Activated naive CD4-positive, alpha-beta T cell treated with anti-CD3 and anti-CD28 coated beads, Interleukin-2, amount 10 ng/mL, durations not matched to agents 7 days and 5 days (primary cell): Measurements from ENCODE around the gene MEAK7.

Source experiments
- CTCF ChIA-PET: fragments of 350-600 bp; sonication (Branson Sonifier 250); formaldehyde crosslinking; loops from one replicate; lab custom pipeline; 2021; ENCODE audit warnings: antibody characterized with exemption; lab: Charles Lee
- DNase-seq: peaks from one replicate; pipeline ENCODE4 v3.0.0-alpha.2; 2020
- H3K27ac Mint-ChIP-seq: one replicate; pipeline ENCODE4 v1.8.0; 2021; ENCODE audit warnings: mild to moderate bottlenecking, moderate library complexity, mixed read lengths
- H3K27me3 Mint-ChIP-seq: one replicate; pipeline ENCODE4 v1.8.0; 2021; ENCODE audit warnings: mild to moderate bottlenecking, mixed read lengths
- H3K36me3 Mint-ChIP-seq: one replicate; pipeline ENCODE4 v1.8.0; 2021; ENCODE audit warnings: mixed read lengths
- H3K4me1 Mint-ChIP-seq: one replicate; pipeline ENCODE4 v1.8.0; 2021; ENCODE audit warnings: mixed read lengths
- H3K4me3 Mint-ChIP-seq: one replicate; pipeline ENCODE4 v1.8.0; 2021; ENCODE audit warnings: mild to moderate bottlenecking, moderate library complexity, mixed read lengths
- H3K9me3 Mint-ChIP-seq: one replicate; pipeline ENCODE4 v1.8.0; 2021; ENCODE audit warnings: mixed read lengths

Gene MEAK7, protein sequence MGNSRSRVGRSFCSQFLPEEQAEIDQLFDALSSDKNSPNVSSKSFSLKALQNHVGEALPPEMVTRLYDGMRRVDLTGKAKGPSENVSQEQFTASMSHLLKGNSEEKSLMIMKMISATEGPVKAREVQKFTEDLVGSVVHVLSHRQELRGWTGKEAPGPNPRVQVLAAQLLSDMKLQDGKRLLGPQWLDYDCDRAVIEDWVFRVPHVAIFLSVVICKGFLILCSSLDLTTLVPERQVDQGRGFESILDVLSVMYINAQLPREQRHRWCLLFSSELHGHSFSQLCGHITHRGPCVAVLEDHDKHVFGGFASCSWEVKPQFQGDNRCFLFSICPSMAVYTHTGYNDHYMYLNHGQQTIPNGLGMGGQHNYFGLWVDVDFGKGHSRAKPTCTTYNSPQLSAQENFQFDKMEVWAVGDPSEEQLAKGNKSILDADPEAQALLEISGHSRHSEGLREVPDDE

DNA sequence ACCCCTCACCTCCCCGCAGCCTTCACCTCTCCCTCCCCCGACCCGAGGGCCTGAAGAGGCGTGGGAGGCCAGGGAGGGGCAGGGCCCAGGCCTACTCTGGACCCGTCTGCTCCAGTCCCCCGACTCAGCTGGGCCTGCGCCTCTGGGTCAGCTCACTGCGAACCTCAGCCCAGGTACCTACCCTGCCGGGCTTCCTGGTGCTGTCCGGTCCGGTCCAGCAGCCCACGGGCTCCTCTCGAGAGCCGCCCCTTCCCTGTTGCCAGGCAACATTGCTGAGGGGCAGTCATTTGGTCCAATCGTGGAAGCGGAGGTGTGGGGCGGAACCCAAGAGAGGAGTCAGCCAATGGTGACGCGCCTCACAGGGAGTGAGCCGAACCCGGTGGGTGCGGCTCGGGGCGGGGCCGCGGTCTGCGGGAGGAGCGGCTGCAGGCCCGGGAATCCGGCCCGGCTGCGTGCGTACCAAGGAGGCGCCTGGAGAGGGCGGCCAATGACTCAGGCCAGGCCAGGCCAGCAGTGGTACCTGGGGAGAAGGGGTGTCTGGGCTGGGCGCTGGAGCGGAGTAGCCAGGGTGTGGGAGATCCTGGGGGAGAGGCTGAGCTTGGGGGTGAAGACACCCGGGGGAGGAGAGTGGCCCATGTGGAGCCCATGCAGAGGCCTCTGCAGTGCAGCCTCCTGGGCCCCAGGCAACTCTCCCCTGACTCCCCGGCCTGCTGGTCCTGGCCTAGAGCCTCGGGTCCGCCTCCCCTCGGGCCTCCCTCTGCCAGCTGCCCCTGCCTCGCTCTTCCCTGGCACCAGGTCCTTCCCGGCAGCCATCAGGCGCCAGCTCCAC is at the start of gene MEAK7:
Gene MEAK7 (minus strand): TSS at position 240 of the 829 bp plus-strand sequence. CDS start 6,573 bp downstream, outside the sequence.
- H3K4me3 Mint-ChIP-seq, result peak within 1 kb of the TSS; percentile 81
- no peaks in the 10 kb centered on the region for H3K9me3 Mint-ChIP-seq
- H3K27ac Mint-ChIP-seq, result peak within 1 kb of the TSS; percentile 79
- DNase-seq, result peak; percentile 98
- H3K4me1 Mint-ChIP-seq, result peaks cover 66% of the 10 kb centered on the region
- peaks cover 5% of the 10 kb centered on the region for H3K27me3 Mint-ChIP-seq
- peaks cover 16% of the 10 kb centered on the region for H3K36me3 Mint-ChIP-seq
- CTCF ChIA-PET, result interaction anchor here (0.9 to 4.3 kb wide), 6 partner anchors 11 to 548 kb away, joined by 3 to 32 read pairs (median 7); no protein-coding TSS in a partner anchor

DNA sequence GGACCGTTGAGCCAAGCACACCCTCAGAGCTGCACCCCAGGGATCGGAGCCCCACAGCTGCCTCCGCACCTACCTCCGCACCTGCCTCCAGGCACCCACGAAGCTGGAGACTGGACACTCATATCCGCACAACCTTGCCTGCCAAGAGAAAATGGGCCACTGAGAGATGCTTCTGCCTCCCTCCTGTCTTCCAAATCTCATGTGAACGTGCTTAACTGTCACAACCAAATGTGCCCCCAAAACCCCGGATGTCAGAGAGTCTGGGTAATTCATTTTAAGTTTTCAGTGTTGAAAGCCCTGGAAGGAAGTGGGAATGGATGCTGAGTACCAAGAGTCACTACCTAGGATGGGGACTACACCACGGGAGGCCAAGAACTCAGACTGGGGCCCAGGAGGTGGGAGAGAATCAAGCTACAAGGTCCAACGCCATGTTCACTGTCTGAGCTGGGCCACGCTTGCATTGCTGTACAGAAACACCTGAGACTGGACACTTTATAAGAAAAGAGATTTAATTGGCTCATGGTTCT is 49.5 kb upstream of the MEAK7 start:
- no peaks in the 10 kb centered on the region for H3K9me3 Mint-ChIP-seq
- peak; percentile 80 for DNase-seq
- CTCF ChIA-PET, result interaction anchor here (0.8 to 3.5 kb wide), 10 partner anchors 15 to 176 kb away, joined by 3 to 26 read pairs (median 4); no protein-coding TSS in a partner anchor
- H3K27me3 Mint-ChIP-seq, result no peaks in the 10 kb centered on the region
- H3K27ac Mint-ChIP-seq, result peak overlapping the region; percentile 91
- H3K4me1 Mint-ChIP-seq, result peaks cover 55% of the 10 kb centered on the region
- peak overlapping the region; percentile 93 for H3K4me3 Mint-ChIP-seq
- peaks cover 40% of the 10 kb centered on the region for H3K36me3 Mint-ChIP-seq

DNA sequence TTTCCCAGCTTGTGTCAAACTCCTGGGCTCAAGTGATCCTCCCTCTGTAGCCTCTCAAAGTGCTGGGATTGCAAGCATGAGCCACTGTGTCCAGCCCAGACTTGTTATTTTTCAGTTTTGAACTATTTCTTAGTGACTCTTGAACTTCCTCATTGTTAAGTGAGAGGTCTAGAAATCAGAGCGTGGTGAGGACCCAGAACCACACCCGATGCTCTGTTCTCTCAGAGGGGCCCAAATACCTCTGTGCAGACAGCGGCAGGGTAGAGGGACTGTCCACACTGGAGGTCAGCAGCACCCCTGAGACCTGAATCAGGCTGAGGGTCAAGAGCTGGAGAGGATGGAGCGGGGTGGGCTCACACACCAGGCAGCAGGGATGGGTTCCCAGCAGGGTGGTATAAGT is 47.7 kb upstream of the MEAK7 start:
- H3K27ac Mint-ChIP-seq, result peak overlapping the region; percentile 91

DNA sequence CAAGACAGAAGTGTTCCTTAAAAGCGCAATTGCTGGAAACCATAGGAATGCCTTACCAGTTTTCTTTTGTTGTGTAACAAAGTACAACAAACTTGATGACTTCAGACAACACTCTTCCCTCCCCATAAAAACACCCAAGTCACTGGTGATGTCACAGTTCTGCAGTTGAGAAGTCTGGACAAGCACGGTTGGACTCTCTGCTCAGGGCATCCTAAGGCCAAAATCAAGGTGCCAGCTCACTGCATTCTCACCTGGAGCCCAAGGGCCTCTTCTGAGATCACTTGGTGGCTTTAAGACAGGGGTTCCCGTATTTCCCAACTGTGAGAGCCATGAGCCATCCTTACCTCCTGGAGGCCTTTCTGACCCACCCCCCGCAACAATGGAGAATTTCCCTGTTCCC is 45.6 kb upstream of the MEAK7 start:
- Mint-ChIP-seq H3K9me3 (no peaks in the 10 kb centered on the region), H3K4me3 (peak overlapping the region; percentile 86), H3K36me3 (peaks cover 55% of the 10 kb centered on the region), H3K27me3 (no peaks in the 10 kb centered on the region), H3K27ac (peak overlapping the region; percentile 96), H3K4me1 (peaks cover 67% of the 10 kb centered on the region)
- DNase-seq, result no peak
- CTCF ChIA-PET, result interaction anchor here (1.4 kb wide), 1 partner anchor 32 kb away, joined by 5 read pairs; no protein-coding TSS in a partner anchor

More for the DNA sequence above, 47.7 kb upstream of the MEAK7 start:
- CTCF ChIA-PET, result interaction anchor here (0.7 to 3.5 kb wide), 11 partner anchors 8 to 104 kb away, joined by 3 to 26 read pairs (median 4); no protein-coding TSS in a partner anchor
- no peaks in the 10 kb centered on the region for H3K9me3 Mint-ChIP-seq
- DNase-seq, result no peak
- H3K27me3 Mint-ChIP-seq, result no peaks in the 10 kb centered on the region
- H3K4me3 Mint-ChIP-seq, result peak overlapping the region; percentile 93
- H3K4me1 Mint-ChIP-seq, result peaks cover 61% of the 10 kb centered on the region
- H3K36me3 Mint-ChIP-seq, result peaks cover 44% of the 10 kb centered on the region

DNA sequence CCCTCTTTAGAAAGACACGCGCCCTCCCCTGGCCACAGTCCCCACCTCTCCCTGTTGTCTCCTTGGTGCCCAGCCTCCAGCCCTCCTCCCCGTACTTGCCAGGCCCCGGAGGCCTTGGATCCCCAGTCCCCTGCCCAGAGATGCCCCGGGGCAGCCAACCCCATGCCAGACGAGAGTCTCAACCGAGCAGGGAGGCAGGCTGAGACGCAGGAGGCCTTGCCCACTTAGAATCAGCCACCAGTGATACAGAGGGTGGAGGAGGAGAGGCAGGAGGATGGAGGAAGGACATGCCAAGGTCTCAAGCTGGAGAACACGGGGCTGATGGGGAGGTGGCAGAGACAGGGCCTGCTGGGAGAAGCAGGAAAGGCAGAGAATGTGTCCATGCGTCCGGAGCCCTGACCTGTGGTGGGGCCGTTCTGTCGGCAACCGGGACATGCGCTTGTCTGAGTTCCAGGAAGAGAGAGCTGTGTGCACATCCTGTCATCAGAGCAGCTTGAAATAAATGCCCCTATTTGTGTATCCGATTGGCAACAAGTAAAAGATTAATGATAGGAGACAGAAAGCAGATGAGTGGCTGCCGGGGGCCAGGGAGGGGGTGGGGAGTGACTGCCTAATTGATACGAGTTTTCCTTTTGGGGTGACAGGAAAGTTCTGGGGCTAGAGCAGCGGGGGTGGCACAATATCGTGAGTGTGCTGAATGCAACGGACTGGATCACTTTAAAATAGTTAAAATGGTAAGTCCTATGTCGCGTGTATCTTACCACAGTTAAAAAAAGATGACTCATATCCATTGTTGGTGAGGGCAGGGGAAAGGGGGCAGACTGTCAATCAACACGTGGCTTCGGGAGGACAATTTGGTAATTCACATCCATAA is 44.7 kb upstream of the MEAK7 start:
- Mint-ChIP-seq H3K36me3 (peaks cover 60% of the 10 kb centered on the region), H3K27me3 (no peaks in the 10 kb centered on the region), H3K4me1 (peaks cover 67% of the 10 kb centered on the region), H3K9me3 (no peaks in the 10 kb centered on the region), H3K27ac (peak overlapping the region; percentile 96), H3K4me3 (peak overlapping the region; percentile 86)
- DNase-seq, result peak; percentile 65
- CTCF ChIA-PET, result interaction anchor here (0.8 to 1.8 kb wide), 4 partner anchors 31 to 51 kb away, joined by 4 to 9 read pairs (median 6); no protein-coding TSS in a partner anchor

DNA sequence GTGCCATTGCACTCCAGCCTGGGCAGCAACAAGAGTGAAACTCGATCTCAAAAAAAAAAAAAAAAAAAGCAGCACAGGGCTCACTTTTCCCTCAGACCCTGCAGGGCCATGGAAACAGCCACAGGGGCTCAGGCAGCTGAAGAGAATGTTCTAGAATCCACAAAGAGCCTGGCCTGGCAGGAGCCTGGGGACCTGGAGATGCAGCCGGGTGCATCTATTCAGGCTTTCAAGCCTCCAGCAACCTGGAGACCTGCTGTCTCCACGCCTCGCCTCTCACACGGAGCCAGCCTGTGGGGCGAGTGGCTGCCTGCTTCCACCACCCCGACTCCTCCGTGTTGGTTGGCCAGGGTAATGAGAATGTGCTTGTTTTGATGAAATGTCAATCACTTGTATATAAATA is 44.0 kb upstream of the MEAK7 start:
- DNase-seq, result no peak
- Mint-ChIP-seq H3K9me3 (no peaks in the 10 kb centered on the region), H3K27me3 (no peaks in the 10 kb centered on the region), H3K36me3 (peaks cover 59% of the 10 kb centered on the region), H3K4me3 (peak overlapping the region; percentile 86), H3K4me1 (peaks cover 66% of the 10 kb centered on the region), H3K27ac (peak overlapping the region; percentile 96)
- CTCF ChIA-PET, result interaction anchor here (0.8 to 1.8 kb wide), 4 partner anchors 10 to 52 kb away, joined by 4 to 9 read pairs (median 5); no protein-coding TSS in a partner anchor

DNA sequence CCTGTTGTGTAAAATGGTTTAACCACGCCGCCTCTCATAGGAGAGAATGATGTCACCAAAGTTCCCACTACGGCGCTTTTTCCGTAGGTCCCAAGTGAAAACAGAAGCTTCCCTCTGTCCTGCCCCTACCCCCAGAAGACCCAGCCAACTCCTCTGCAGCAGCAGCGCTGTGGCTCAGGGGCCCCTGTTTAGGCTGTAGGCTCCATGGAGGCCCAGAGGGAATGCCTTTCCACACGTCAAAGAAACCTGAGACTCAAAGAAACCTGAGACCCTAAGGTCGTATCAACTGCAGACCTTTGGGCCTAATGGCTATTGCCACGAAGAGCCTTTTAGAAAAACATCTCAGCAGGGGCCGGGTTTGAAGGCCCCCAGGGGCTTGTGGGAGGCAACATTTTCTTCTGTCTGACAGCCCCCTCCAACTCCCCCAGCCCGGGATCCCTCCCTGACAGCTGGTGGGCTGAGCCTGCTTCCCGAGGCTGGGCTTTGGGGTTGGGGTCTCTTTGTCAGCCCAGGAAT is 43.1 kb upstream of the MEAK7 start:
- peaks cover 69% of the 10 kb centered on the region for H3K4me1 Mint-ChIP-seq
- H3K9me3 Mint-ChIP-seq, result no peaks in the 10 kb centered on the region
- H3K27ac Mint-ChIP-seq, result no peak overlapping the region
- CTCF ChIA-PET, result interaction anchor here (1.4 kb wide), 1 partner anchor 11 kb away, joined by 4 read pairs; no protein-coding TSS in a partner anchor
- no peak for DNase-seq
- H3K27me3 Mint-ChIP-seq, result no peaks in the 10 kb centered on the region
- peaks cover 58% of the 10 kb centered on the region for H3K36me3 Mint-ChIP-seq
- H3K4me3 Mint-ChIP-seq, result no peak overlapping the region

DNA sequence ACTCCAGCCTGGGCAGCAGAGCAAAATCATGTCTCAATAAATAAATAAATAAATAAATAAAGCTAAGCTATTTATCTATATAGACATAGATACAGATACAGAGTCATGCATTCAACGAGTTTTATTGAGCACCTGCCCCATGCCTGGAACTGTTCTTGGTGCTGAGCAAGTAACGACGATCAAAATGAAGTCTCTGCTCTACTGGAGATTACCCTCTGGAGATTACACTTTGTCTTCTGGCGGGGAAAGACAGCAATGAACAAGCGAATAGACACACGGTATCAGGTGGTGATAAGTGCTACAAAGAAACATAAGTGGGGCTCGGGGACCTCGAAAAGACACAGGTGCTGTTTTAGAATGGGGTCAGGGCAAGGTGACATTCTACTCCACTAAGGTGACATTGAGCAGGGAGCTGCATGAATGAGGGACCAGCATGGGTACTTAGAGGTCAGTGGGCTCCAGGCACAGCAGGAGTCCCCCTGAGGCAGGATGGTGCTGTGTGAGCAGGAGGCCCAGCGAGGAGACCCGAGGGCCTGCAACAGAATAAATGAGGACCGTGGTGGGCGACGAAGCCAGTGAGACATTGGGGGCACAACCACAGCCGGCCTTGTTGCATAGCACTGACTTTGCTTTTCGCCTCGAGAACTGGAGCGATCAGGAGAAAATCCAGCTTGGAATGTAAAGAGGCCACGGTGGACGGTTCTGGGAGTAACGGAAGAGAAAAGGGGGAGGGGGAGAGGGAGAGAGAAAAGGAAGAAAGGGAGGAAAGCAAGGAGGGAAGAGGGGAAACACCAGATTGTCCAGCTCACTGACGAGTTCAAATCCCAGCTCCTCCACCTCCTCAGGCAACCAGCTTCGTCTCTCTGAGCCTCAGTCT is 42.4 kb upstream of the MEAK7 start:
- peak overlapping the region; percentile 7 for H3K4me3 Mint-ChIP-seq
- H3K4me1 Mint-ChIP-seq, result peaks cover 64% of the 10 kb centered on the region
- CTCF ChIA-PET, result interaction anchor here (0.7 to 1.4 kb wide), 3 partner anchors 9 to 41 kb away, joined by 3 to 4 read pairs (median 3); no protein-coding TSS in a partner anchor
- peaks cover 57% of the 10 kb centered on the region for H3K36me3 Mint-ChIP-seq
- no peaks in the 10 kb centered on the region for H3K27me3 Mint-ChIP-seq
- peak overlapping the region; percentile 73 for H3K27ac Mint-ChIP-seq
- no peaks in the 10 kb centered on the region for H3K9me3 Mint-ChIP-seq
- DNase-seq, result no peak

DNA sequence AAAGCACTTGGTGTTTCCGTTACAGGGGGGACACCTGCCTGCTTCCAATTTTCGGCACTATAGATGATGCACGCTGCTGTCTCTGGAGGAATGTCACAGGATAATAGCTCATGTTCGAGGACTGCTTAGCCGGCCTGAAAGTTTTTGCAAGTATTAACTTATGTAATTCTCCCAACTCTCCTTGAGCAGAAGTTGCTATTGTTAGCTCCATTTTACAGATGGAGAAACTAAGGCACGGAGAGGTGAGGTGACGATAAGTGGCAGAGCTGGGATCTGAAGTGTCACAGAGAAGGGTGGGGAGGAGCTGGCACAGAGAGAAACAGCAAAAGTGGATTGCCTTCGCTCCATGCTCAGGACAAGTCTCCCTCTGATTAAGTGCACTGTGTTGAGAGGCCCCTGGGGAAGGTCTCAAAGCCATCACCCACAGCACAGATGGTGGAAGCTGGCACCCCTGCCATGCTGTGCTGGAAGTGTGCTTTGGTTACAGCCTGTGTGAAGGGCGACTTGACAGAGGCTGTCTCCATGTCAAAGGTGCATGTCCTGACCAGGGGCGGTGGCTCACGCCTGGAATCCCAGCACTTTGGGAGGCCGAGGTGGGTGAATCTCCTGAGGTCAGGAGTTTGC is 40.8 kb upstream of the MEAK7 start:
- CTCF ChIA-PET, result interaction anchor here (1.0 to 1.4 kb wide), 2 partner anchors 11 to 39 kb away, joined by 3 read pairs; no protein-coding TSS in a partner anchor
- Mint-ChIP-seq H3K36me3 (peaks cover 52% of the 10 kb centered on the region), H3K9me3 (no peaks in the 10 kb centered on the region), H3K27ac (no peak overlapping the region), H3K4me3 (no peak overlapping the region), H3K4me1 (peaks cover 57% of the 10 kb centered on the region), H3K27me3 (no peaks in the 10 kb centered on the region)
- DNase-seq, result no peak

DNA sequence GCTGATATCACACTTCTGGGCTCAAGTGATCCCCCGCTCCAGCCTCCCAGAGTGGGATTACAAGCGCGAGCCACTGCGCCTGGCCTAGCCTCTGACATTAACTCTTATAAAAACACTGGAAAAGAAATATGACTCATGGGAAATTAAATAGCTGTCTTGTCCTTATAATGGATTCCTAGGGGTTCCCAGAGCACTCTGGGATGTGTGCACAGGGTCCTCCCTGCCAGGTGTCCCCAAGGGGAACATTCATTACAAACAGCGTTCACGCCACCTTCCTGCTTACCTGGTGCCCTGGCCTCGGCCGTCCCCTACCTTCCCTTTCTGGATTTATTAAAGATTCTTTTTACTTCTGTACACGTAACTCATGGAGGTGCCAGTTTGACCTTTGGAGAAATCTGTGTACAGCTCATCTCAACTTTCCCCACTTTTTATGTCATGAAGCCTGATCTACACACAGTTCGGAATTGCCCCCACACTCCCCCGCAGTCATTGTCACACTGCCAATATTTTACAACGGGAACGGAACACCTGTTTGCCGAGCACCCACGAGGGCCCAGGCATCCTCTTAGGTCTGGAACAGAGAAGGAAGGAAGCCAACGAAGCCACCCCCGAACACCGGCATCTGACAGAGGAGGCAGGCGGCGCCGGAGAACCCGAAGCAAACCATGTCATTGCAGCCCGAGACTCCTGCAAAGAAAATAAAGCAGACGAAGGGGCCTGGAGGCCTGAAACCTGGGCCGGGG is 39.7 kb upstream of the MEAK7 start:
- DNase-seq, result no peak
- H3K36me3 Mint-ChIP-seq, result peaks cover 50% of the 10 kb centered on the region
- no peak overlapping the region for H3K4me3 Mint-ChIP-seq
- no peaks in the 10 kb centered on the region for H3K9me3 Mint-ChIP-seq
- no peaks in the 10 kb centered on the region for H3K27me3 Mint-ChIP-seq
- CTCF ChIA-PET, result no interaction called here
- peaks cover 52% of the 10 kb centered on the region for H3K4me1 Mint-ChIP-seq
- H3K27ac Mint-ChIP-seq, result peak overlapping the region; percentile 54

DNA sequence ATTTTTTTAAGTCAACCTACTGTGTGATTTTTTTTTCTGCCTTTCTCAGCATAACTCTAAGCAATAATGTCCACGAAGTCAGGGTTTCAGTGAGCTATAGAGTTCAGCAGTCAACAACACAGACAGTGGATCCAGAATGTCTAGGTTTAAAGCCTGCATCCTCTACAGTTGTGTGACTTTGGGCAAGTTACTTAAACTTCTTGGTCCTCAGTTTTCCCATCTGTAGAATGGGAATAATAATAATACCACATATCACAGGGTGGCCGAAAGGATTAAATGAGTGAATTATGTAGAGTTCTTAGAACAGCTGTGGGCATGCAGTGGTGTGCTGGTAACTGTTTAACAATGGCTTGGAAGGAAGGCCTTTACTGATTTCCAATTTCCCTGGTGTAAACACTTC is 38.8 kb upstream of the MEAK7 start:
- H3K4me3 Mint-ChIP-seq, result no peak overlapping the region
- H3K9me3 Mint-ChIP-seq, result no peaks in the 10 kb centered on the region
- peaks cover 50% of the 10 kb centered on the region for H3K4me1 Mint-ChIP-seq
- H3K27me3 Mint-ChIP-seq, result no peaks in the 10 kb centered on the region
- no peak overlapping the region for H3K27ac Mint-ChIP-seq
- no peak for DNase-seq
- H3K36me3 Mint-ChIP-seq, result peaks cover 51% of the 10 kb centered on the region
- CTCF ChIA-PET, result no interaction called here
